Activated T-cell treated with anti-CD3 and anti-CD28 coated beads, Interleukin-2, amount 50 U/mL, for 72 hours (primary cell): ENCODE measurements around the gene SEMA4D. TPM values are rescaled to one million over a fixed set of nuclear protein-coding genes. Genes with fewer than 3 reads are reported as not detected.

Experiments
- ATAC-seq, 2 donors: fragments of 150-1000 bp; cut with Tn5 transposase; replicated peaks in 1 of 2; 2 replicates each; pipeline ENCODE4 v1.10.0; 2021; ENCODE audit warnings: moderate library complexity in 2 of 2, mild to moderate bottlenecking in 1 of 2
- DNase-seq, 2 donors: peaks; one replicate each; pipeline ENCODE4 v3.0.0; 2021 to 2022; ENCODE audit warnings: mixed read lengths in 1 of 2
- H3K27ac Mint-ChIP-seq: one replicate; pipeline ENCODE4 v1.8.0; 2022; ENCODE audit warnings: mild to moderate bottlenecking, moderate library complexity, mixed read lengths
- H3K27me3 Mint-ChIP-seq: one replicate; pipeline ENCODE4 v1.8.0; 2022; ENCODE audit warnings: low read depth, mixed read lengths
- H3K36me3 Mint-ChIP-seq, 2 donors: one replicate each; pipeline ENCODE4 v1.8.0; 2022; ENCODE audit warnings: mixed read lengths in 2 of 2, mild to moderate bottlenecking in 1 of 2; ENCODE audit not compliant: insufficient read depth in 2 of 2
- H3K4me1 Mint-ChIP-seq: one replicate; pipeline ENCODE4 v1.8.0; 2022; ENCODE audit warnings: low read depth, mixed read lengths
- H3K4me3 Mint-ChIP-seq, 2 donors: one replicate each; pipeline ENCODE4 v1.8.0; 2022; ENCODE audit warnings: mild to moderate bottlenecking in 2 of 2, mixed read lengths in 2 of 2, moderate library complexity in 2 of 2
- H3K9me3 Mint-ChIP-seq, 2 donors: one replicate each; pipeline ENCODE4 v1.8.0; 2022; ENCODE audit warnings: mixed read lengths in 2 of 2
- total RNA-seq, 2 donors: library from RNA; stranded (reverse); gene quantifications; one replicate each; pipeline ENCODE4 v1.2.3, GENCODE V29; 2022

The SEMA4D gene
- total RNA-seq, 2 donors from 2014 or later = 182 to 198 TPM

- peaks cover 10 to 34% of the 10 kb centered on the region in 2 donors for H3K36me3 Mint-ChIP-seq
- peak; percentile 33 to 49 for DNase-seq
- H3K9me3 Mint-ChIP-seq = no peaks in the 10 kb centered on the region
- no peaks in the 10 kb centered on the region for H3K27me3 Mint-ChIP-seq
- H3K4me3 Mint-ChIP-seq = no peak overlapping the region
- peak; percentile 56 to 72 for ATAC-seq
- peak overlapping the region; percentile 58 for H3K27ac Mint-ChIP-seq
- H3K4me1 Mint-ChIP-seq = peaks cover 23% of the 10 kb centered on the region
Measured at GRCh38 chr9:89357331-89358197, 140.3 kb downstream of the SEMA4D start.

- no peak for DNase-seq
- no peak overlapping the region for H3K4me3 Mint-ChIP-seq
- no peak overlapping the region for H3K27ac Mint-ChIP-seq
- H3K9me3 Mint-ChIP-seq = no peaks in the 10 kb centered on the region
- H3K36me3 Mint-ChIP-seq = peaks cover 10 to 40% of the 10 kb centered on the region in 2 donors
- H3K27me3 Mint-ChIP-seq = no peaks in the 10 kb centered on the region
- no peak for ATAC-seq
- peaks cover 31% of the 10 kb centered on the region for H3K4me1 Mint-ChIP-seq
Measured at GRCh38 chr9:89356782-89357181, 141.1 kb downstream of the SEMA4D start.

GRCh38 chr9:89354471-89354870, 143.4 kb downstream of the SEMA4D start:
- H3K27ac Mint-ChIP-seq = no peak overlapping the region
- ATAC-seq = no peak
- DNase-seq = no peak
- peaks cover 4 to 28% of the 10 kb centered on the region in 2 donors for H3K36me3 Mint-ChIP-seq
- H3K9me3 Mint-ChIP-seq = no peaks in the 10 kb centered on the region
- H3K4me3 Mint-ChIP-seq = no peak overlapping the region
- H3K4me1 Mint-ChIP-seq = peaks cover 36% of the 10 kb centered on the region
- H3K27me3 Mint-ChIP-seq = no peaks in the 10 kb centered on the region

GRCh38 chr9:89353989-89354388, 143.9 kb downstream of the SEMA4D start:
- H3K27ac Mint-ChIP-seq = no peak overlapping the region
- no peaks in the 10 kb centered on the region for H3K27me3 Mint-ChIP-seq
- H3K36me3 Mint-ChIP-seq = peaks cover 4 to 28% of the 10 kb centered on the region in 2 donors
- H3K4me1 Mint-ChIP-seq = peaks cover 36% of the 10 kb centered on the region
- DNase-seq (no peak), ATAC-seq (no peak)
- H3K9me3 Mint-ChIP-seq = no peaks in the 10 kb centered on the region
- no peak overlapping the region for H3K4me3 Mint-ChIP-seq

DNA sequence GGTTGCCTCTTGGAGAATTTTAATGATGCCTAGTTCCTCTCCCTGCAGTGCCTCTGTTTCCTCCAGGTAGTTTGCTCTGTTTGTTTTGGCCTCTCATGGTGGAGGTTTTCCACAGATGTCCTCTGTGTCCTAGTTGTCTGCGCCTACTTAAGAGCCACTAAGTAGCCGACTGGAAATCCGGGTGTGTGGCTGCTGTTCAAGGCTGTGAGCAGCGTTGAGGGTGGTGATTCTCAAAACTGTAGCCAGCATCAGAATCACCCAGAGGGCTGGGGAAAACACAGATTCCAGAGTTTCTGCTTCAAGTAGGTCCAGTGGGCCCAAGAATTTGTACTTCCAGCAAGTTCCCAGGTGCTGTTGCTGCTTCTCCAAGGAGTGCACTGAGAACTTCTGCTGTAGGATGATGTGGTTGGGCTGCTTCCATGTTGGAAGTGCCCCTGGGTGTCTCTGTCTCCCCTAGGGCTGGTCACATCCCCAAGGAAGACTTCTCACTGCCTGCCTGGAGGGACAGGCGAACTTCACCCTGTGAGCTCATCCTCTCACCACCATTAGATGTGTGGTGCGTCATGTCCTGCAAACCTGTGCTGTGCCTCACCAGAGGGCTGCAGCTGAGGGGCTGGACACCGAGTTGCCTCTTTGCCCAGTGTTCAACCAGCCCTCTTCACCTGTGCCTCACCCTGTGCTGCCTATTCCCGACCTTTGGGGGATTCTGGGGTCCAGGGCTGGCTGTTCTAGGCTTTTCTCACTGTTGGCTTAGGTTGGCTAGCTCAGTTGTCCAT, 144.9 kb downstream of the SEMA4D start:
- no peak for ATAC-seq
- peaks cover 8 to 27% of the 10 kb centered on the region in 2 donors for H3K36me3 Mint-ChIP-seq
- no peak for DNase-seq
- peak overlapping the region; percentile 96 for H3K27ac Mint-ChIP-seq
- no peaks in the 10 kb centered on the region for H3K9me3 Mint-ChIP-seq
- no peaks in the 10 kb centered on the region for H3K27me3 Mint-ChIP-seq
- H3K4me3 Mint-ChIP-seq = no peak overlapping the region
- peaks cover 36% of the 10 kb centered on the region for H3K4me1 Mint-ChIP-seq

- peak overlapping the region; percentile 96 for H3K27ac Mint-ChIP-seq
- H3K36me3 Mint-ChIP-seq = peaks cover 8 to 27% of the 10 kb centered on the region in 2 donors
- H3K4me1 Mint-ChIP-seq = peaks cover 32% of the 10 kb centered on the region
- H3K9me3 Mint-ChIP-seq = no peaks in the 10 kb centered on the region
- ATAC-seq (no peak), DNase-seq (no peak)
- H3K27me3 Mint-ChIP-seq = no peaks in the 10 kb centered on the region
- H3K4me3 Mint-ChIP-seq = peak overlapping the region in 1 of 2 donors; percentile 60
Measured at GRCh38 chr9:89352451-89352850, 145.5 kb downstream of the SEMA4D start.

- H3K4me1 Mint-ChIP-seq = peaks cover 28% of the 10 kb centered on the region
- peak overlapping the region; percentile 96 for H3K27ac Mint-ChIP-seq
- DNase-seq (no peak), ATAC-seq (no peak)
- H3K9me3 Mint-ChIP-seq = no peaks in the 10 kb centered on the region
- H3K27me3 Mint-ChIP-seq = no peaks in the 10 kb centered on the region
- peaks cover 8 to 29% of the 10 kb centered on the region in 2 donors for H3K36me3 Mint-ChIP-seq
- no peak overlapping the region for H3K4me3 Mint-ChIP-seq
Measured at GRCh38 chr9:89351584-89352300, 146.2 kb downstream of the SEMA4D start.

- Mint-ChIP-seq H3K4me3 (no peak overlapping the region), H3K4me1 (peaks cover 22% of the 10 kb centered on the region), H3K27me3 (no peaks in the 10 kb centered on the region), H3K36me3 (peaks cover 8 to 34% of the 10 kb centered on the region in 2 donors), H3K9me3 (no peaks in the 10 kb centered on the region), H3K27ac (peak overlapping the region; percentile 20)
- ATAC-seq = no peak
- no peak for DNase-seq
Measured at GRCh38 chr9:89350988-89351557, 146.8 kb downstream of the SEMA4D start.

- Mint-ChIP-seq H3K27ac (no peak overlapping the region), H3K9me3 (no peaks in the 10 kb centered on the region), H3K36me3 (peaks cover 14 to 45% of the 10 kb centered on the region in 2 donors), H3K4me3 (no peak overlapping the region), H3K27me3 (no peaks in the 10 kb centered on the region), H3K4me1 (peaks cover 31% of the 10 kb centered on the region)
- no peak for ATAC-seq
- no peak for DNase-seq
Measured at GRCh38 chr9:89349607-89350006, 148.3 kb downstream of the SEMA4D start.

- Mint-ChIP-seq H3K36me3 (peaks cover 17 to 52% of the 10 kb centered on the region in 2 donors), H3K4me1 (peaks cover 44% of the 10 kb centered on the region), H3K27ac (no peak overlapping the region), H3K9me3 (peaks cover 0 to 3% of the 10 kb centered on the region in 2 donors), H3K27me3 (no peaks in the 10 kb centered on the region), H3K4me3 (no peak overlapping the region)
- ATAC-seq (no peak), DNase-seq (no peak)
Measured at GRCh38 chr9:89347651-89348050, 150.3 kb downstream of the SEMA4D start.

DNA sequence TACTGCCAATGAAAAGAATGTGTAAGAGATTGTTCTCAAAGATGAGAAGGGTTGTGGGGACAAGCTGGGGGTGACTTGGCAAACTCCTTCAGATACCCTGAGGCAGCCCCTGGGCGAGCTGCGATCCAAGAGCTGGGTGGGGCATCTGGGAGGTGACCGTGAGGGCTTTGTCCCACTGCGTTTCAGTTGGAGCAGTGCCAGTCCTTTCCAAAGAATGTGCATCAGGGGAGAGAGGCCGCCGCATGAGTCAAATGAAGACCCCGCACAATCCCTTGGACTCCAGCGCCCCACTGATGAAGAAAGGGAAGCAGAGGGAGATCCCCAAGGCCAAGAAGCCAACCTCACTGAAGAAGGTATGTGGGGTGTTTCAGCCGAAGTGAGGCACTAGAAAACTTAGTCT, 151.2 kb downstream of the SEMA4D start:
- Mint-ChIP-seq H3K4me1 (peaks cover 44% of the 10 kb centered on the region), H3K9me3 (peaks cover 0 to 3% of the 10 kb centered on the region in 2 donors), H3K27me3 (no peaks in the 10 kb centered on the region), H3K27ac (no peak overlapping the region), H3K4me3 (no peak overlapping the region), H3K36me3 (peaks cover 20 to 55% of the 10 kb centered on the region in 2 donors)
- no peak for ATAC-seq
- no peak for DNase-seq

- peaks cover 0 to 3% of the 10 kb centered on the region in 2 donors for H3K9me3 Mint-ChIP-seq
- no peak overlapping the region for H3K4me3 Mint-ChIP-seq
- peak; percentile 51 to 57 for ATAC-seq
- no peak for DNase-seq
- H3K27ac Mint-ChIP-seq = peak overlapping the region; percentile 23
- H3K27me3 Mint-ChIP-seq = no peaks in the 10 kb centered on the region
- H3K4me1 Mint-ChIP-seq = peaks cover 46% of the 10 kb centered on the region
- H3K36me3 Mint-ChIP-seq = peaks cover 19 to 58% of the 10 kb centered on the region in 2 donors
Measured at GRCh38 chr9:89345476-89345875, 152.4 kb downstream of the SEMA4D start.
